Left colon (tissue), 2 donors: ENCODE measurements around the gene HEATR1. TPM values are rescaled to one million over a fixed set of nuclear protein-coding genes. Genes with fewer than 3 reads are reported as not detected.
"Not testable (repeated sequence)": the region's sequence is repeated elsewhere in the genome, so short reads cannot be mapped to it uniquely, and the experiment has no call there.

ENCODE experiments used
- ATAC-seq: fragments of 200-7000 bp; cut with Tn5 transposase; one replicate; pipeline ENCODE4 v1.9.1; 2020; ENCODE audit warnings: mild to moderate bottlenecking, moderate library complexity
- DNase-seq, 2 donors: peaks; one replicate each; pipeline ENCODE4 v3.0.0-alpha.2; 2020
- intact Hi-C, 2 donors: fragments of 100-400 bp; cut with DNase I in 1 of 2; cut with micrococcal nuclease in 1 of 2; formaldehyde crosslinking; loops; one replicate each; pipeline versions ENCODE4 v1.11.2 to v1.14.0; 2022; cut with DNase I, micrococcal nuclease
- total RNA-seq, 2 donors: library from RNA; stranded (reverse); fragmentation: NEBNext Ultra II Directional; extraction: Animal tissue kit (Norgen Biotek cat#: 25700); gene quantifications; one replicate each; pipeline ENCODE4 v1.2.1, GENCODE V29; 2021
- donor health status: DM: no; HTN: no; CAD: no.
- donor health status: DM: yes; HTN: yes; CAD: no.

HEATR1 gene
- total RNA-seq, 2 donors from 2014 or later, result 15.3 to 20.0 TPM

DNA sequence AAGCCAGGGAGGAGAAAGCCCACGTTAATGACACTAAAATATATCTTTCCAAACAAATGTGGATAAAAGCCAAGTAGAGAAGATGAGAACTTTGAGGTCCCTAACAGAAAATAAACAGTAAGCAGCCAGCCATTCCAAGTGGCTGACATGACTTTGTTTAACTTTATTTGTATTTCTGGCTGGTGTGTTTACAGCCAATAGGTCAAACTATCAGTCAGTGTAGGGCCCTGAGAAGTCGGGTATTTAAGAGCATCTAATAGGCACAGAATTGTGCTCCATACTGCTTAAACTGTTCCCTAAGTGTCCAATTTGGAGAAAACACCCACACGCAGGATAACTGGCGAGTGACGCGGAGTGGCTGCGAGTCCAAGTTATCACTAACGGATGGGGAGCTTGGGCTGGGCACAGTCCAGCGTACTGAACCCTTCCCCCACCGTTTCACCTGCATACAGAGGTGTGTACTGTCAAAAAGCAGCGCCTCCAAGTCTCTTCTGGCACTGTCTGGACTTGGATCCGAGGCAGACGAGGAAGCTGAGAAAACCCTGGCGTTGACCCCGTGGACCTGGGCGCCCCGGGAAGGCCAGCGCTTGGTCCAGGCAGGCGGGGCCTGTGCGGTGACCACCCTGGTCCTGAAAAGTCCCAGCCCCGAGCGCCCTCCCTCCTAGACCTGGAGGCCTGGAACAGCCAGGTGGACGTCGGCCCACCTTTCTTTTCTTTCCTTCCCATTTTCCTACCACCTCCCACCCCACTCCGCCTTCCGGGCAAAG is 81.2 kb downstream of the HEATR1 start:
- ATAC-seq, result peak; percentile 76
- intact Hi-C loops, result no loop called here
- DNase-seq, result peak; percentile 63 to 67

DNA sequence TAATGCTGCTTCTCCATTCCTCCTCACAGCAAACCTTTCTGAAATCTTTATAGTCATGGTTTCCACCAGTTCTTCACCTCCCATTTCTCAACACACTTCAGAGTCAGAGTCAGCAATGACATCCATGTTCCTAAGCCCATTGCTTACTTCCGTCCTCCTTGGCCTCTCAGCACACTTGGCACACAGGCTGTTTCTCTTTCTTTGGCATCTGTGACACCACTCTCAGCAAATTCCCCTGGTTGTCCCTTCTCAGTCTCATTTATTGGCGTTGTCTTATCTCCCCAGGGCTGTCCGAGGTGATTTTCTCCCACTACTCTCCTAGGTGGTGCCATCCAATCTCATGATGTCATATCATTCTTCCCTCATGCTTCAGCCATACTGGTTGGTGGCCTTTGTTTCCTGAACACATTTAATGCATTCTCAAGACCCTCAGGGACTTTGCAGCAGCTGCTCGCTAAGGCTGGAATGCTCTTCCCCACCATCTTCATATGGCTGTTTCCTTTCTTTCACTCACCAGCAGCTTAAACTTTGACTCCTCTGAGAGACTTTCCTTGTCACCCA is 83.8 kb downstream of the HEATR1 start:
- no peak for ATAC-seq
- no peak for DNase-seq
- intact Hi-C loops, result no loop called here

DNA sequence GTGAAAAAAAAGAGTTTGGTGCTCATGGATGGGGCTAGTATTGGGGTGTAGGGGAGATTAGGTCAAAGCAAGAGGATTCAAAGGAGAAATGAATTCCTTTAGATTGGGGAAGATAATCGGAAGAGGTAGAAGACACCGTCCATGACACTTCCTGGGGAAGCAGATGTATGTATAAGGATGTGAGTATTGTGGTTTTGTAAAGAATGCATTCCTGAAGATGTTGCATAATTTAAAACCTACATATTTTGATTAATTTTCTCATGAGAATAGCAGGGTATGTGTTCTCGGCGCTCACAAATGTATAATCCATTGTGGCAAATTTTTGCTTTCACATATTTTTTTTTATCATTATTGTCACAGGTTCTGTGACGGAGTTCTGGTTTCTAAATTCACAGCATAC is 86.0 kb downstream of the HEATR1 start:
- DNase-seq (no peak), ATAC-seq (no peak)
- intact Hi-C loops, result no loop called here

DNA sequence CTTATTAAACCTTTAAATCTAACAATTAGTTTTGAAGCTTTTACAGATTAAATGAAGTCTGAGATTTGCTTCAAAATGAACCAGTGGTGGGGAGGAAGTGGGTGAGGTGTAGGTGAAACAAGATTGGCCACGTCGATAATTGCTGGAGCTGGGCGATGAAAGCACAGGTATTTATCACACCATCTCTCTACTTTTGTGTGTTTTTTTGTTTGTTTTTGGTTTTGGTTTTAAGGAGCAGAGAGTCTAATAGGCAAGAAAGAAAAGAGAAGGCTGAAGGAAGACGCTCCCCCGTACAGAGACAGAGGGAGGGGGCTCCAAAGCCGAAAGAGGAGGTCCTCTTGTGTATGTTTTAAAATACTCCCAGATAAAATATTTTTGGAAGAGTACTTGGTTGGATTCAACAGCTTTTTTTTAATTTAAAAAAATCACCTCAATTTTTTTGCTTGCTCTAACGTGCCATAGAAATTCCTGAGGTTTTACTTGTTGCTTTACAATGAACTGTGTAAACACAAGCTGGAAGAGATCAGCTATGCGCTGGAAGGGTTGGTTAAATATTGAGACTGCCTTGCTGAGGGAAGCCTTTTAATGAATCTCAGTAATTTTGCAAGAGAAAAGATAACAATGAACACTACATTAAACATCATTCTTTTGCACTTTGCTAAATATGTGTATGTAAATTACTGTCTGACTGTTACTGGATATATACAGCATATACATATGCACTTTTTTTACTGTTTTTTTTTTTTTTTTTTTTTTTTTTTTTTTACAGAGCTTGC is 87.2 kb downstream of the HEATR1 start:
- DNase-seq (no peak), ATAC-seq (peak; percentile 73)
- intact Hi-C loops, result no loop called here

DNA sequence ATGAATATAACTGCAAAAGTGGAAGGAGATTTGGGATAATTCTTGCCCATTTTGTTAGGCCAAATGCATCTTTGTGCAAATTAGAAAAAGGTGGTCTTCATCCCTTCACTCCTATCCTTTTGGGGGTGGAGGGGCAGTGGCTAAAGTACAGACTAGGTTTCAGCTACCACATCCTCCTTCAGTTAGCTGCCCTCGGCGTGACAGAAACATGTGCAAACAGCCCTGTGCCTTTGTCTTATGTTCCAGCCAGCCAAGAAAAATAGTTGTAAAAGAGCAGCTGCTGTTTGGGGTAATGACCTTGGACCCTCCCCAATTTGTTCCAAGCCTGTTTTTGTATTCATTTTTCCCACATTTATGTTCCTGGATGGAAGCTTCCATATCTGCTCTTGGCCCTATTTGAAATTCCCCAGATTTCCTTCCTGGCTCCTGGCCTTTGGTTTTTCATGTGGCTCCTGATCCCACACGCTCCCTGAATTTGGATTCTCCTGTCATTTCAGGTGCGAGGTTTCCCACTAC is 88.8 kb downstream of the HEATR1 start:
- no peak for ATAC-seq
- intact Hi-C loops, result no loop called here
- no peak for DNase-seq

DNA sequence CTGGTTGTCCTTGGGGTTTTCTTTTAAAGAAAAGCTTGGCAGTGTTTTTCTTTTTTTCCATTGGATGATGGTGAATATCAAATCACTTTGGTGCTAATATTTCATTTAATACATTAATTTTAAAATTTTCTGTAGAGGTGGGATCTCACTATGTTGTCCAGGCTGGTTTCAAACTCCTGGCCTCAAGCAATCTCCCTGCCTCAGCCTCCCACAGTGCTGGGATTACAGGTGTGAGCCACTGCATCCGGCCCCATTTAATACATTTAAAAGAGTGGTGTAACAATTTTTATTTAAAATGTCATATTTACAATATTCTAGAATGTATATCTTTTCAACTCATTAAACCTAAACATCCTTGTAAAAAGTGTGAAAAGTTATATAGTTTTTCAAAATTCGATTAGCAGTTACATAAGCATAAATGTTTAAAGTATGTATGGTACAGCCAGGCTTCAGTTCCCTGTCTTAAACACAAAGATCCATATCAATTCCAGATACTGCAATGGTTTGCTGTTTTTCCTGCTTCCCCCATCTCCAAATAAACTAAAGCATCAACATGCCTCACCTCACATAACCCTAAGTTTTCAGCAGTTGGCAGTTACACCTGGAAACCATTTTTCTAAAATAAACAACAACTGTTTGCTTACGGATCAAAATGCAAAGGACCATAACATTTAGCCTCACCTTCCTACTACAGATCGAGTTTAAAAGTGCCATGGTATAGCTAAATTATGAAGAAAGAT is 89.4 kb downstream of the HEATR1 start:
- intact Hi-C loops, result no loop called here
- ATAC-seq, result peak; percentile 12
- DNase-seq, result no peak

DNA sequence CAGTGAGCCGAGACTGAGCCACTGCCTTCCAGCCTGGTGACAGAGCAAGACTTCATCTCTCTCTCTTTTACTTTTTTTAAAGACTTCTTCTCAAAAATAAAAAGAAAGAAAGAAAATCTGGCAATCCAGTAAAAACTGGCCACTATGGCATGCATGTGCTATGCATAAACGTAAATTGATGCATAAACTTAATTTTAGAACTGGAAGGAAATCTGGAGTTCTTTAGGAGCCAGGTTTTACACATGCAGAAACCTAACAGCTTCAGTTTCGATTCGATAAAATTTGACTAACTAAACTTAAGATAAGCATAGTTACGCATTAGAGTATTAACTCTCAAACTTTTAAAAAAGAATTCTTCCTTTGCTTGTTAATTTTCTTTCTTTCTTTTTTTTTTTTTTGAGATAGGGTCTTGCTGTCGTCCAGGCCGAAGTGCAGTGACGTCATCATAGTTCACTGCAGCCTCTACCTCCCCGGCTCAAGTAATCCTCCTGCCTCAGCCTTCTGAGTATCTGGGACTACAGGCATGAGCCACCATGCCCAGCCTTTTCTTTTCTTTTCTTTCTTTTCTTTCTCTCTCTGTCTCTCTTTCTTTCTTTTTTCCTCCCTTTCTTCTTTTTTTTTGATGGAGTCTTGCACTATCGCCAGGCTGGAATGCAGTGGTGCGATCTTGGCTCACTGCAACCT is 92.4 kb downstream of the HEATR1 start:
- ATAC-seq, result no peak
- intact Hi-C loops, result no loop called here

DNA sequence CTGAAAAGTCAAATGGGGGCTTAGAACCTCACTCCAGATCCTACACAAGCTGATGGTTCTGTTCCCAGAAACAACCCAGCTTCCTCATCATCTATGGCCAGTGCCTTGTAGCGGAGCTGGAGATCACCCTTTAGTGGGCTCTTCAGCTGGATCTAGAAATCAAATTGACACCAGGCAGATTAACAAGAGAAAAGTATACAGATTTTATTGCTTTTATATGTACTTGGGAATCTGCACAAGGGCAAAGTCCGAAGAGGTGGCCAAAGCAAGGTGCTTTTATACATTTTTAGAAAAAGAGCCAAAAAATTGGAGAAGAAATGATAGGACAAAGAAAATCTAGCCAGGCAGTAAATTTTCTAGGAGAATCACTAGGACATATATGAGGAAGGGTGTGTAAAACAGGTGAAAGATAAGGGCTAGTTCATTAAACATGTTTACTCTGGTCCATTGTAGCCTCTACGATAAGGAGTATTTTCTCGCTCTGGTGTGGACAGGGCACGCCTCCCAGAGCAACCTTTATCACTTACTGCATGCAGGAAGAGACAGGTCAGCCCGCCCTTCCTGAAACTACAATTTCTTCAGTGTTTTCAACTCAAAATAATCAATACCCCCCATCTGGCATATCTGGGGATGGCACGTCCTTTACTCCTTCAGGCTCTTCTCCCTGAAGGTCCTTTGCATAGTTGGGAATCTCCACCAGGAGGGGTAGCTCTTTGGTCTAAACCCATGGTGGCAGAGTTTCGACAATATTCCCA is 94.5 kb downstream of the HEATR1 start:
- ATAC-seq, result peak; percentile 100
- DNase-seq, result peak; percentile 42 to 47
- intact Hi-C loops, result no loop called here

More for the DNA sequence above, 92.4 kb downstream of the HEATR1 start:
- no peak for DNase-seq

DNA sequence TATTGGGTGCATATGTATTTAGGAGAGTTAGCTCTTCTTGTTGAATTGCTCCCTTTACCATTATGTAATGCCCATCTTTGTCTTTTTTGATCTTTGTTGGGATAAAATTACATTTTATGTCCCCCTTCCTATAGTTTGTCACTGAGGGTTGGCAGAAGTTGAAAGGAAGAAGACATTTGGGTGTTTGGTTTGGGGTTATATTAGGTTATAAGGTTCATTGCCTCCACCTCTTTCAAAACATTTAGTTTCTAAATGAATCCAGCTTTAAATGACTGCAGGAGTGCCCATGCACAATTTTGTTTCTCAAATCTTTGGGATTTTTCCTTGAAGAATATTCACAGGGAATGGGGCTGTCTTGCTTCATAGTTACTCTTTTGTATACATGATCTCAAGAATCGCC is 95.1 kb downstream of the HEATR1 start:
- DNase-seq, result no peak
- no peak for ATAC-seq
- intact Hi-C loops, result no loop called here

DNA sequence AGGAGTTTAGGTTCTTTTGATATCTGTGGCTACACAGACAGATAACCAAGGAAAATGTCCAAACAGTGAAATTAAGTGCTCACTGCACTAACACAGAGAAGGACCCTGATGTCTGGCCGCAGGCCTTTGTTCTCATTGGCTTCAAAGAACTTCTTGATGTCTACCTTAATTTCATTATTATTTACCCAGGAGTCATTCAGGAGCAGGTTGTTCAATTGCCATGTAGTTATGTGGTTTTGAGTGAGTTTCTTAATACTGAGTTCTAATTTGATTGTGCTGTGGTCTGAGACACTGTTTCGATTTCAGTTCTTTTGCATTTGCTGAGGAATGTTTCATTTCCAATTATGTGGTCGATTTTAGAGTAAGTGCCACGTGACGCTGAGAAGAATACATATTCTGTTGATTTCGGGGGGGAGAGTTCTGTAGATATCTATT is 95.7 kb downstream of the HEATR1 start:
- intact Hi-C loops, result no loop called here
- ATAC-seq (no peak), DNase-seq (no peak)

DNA sequence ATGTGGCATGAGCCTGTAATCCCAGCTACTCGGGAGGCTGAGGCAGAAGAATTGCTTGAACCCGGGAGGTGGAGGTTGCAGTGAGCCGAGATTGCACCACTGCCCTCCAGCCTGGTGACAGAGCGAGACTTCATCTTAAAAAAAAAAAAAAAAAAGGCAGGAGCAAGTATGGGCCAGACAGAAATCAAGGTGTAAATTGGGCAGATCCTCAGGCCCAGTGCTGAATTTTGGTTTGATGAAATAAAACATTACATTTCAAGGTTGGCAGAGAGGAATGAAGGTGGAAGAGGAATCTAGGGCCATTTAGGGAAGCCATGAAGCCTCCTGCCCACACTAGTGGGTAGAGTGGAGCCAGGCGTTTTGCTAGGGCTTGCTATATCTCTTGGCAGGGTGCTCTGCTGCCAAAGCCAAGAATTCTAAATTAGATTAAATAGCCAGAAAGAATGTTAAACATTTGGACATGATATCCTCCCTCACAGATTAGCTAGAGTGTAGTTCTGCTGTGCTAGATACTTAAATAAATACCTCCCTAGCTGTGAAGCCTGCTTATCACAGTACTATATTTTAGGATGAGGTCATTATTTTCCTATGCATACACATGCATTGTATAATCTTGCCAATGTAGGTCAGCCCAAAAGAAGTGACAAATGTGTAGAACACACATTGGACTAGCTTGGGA is 97.2 kb downstream of the HEATR1 start:
- DNase-seq (no peak), ATAC-seq (no peak)
- intact Hi-C loops, result no loop called here

DNA sequence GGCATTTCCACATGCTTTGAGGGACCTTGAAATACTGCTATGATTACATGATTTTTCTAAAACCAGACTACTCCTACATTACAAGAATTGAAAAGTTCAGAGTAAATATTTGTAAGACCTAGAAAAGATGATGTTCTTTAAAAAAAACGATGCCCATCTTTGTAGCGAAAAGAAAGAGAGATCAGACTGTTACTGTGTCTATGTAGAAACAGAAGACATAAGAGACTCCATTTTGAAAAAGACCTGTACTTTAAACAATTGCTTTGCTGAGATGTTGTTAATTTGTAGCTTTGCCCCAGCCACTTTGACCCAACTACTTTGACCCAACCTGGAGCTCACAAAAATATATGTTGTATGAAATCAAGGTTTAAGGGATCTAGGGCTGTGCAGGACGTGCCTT is 100.0 kb downstream of the HEATR1 start:
- ATAC-seq, DNase-seq, intact Hi-C loops: not testable (repeated sequence)

DNA sequence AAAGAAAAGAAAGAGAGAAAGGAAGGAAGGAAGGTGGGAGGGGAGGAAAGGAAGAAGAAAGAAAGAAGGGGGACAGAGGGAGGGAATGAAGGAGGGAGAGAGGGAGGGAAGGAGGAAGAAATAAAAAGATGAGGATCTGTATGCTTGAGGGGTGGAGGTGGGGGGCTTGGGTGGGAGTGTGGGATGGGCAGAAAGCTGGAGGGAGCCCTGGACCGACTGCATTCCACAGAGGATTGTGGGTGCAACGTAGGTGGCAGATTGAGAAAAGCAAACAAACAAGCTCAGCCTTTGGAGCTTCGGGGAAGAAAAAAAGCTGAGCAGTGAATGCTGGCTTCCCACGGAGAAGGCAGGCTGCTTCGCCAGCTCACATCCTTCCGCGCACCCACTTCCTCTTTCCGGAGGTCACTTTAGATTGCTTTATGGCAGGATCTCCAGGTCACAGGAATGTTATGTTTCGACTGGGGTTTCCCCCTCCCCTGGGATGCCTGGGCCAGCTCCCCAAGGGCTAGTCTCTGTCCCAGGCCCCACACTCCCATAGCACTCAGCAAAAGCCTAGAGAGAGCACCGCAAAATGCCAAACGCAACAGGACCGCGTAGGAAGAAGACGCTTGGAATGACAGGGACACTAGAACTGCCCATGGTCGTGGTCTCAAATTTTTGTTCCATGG is 101.2 kb downstream of the HEATR1 start:
- intact Hi-C loops, result no loop called here
- DNase-seq (peak; percentile 62 to 68), ATAC-seq (peak; percentile 95)

DNA sequence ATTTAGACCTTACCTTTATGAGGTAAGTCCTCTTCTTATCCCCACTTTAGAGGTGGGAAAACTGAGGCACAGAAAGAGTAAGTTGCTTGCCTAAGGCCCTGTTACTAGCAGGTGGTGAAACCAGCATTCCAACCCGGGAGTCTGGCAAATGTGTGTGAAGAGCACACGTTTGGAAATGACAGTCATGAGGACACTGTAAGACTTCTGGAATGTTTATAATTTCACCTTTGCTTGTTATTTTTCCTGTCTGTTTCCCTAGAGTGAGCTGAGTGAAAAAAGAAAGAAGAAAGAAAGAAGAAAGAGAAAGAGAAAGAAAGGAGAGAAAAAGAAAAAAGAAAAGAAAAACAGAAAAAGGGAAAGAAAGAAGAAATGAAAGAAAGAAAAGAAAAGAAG is 101.7 kb downstream of the HEATR1 start:
- ATAC-seq (no peak), DNase-seq (no peak)
- intact Hi-C loops, result no loop called here

DNA sequence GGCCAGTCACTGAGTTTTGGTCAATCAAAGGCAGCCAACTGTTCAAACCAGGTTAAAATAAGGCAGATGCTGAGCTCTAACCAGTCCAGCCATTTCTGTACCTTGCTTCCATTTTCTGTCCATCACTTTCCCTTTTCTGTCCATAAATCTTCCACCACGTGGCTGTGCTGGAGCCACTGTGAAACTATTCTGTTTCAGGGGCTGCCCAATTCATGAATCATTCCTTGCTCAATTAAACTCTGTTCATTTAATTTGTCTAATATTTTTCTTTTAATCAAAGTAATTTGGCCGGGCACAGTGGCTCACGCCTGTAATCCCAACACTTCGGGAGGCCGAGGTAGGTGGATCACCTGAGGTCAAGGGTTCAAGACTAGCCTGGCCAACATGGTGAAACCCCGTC is 103.2 kb downstream of the HEATR1 start:
- intact Hi-C loops, result no loop called here
- ATAC-seq, result no peak

More for the DNA sequence above, 103.2 kb downstream of the HEATR1 start:
- no peak for DNase-seq
